ENCODE results near the gene BEST4. TPM values are rescaled to one million over a fixed set of nuclear protein-coding genes. Genes with fewer than 3 reads are reported as not detected.

BEST4 gene
- total and polyA plus RNA-seq, 2 of the 13 experiments (the other 11 are each of a cell fraction or from before 2014, with no cell fraction given), result 0.77 to 1.4 TPM

GRCh38 chr1:44807364-44808062, 19.5 kb upstream of the BEST4 start (continued):
- TF ChIP-seq, protein P1, sequence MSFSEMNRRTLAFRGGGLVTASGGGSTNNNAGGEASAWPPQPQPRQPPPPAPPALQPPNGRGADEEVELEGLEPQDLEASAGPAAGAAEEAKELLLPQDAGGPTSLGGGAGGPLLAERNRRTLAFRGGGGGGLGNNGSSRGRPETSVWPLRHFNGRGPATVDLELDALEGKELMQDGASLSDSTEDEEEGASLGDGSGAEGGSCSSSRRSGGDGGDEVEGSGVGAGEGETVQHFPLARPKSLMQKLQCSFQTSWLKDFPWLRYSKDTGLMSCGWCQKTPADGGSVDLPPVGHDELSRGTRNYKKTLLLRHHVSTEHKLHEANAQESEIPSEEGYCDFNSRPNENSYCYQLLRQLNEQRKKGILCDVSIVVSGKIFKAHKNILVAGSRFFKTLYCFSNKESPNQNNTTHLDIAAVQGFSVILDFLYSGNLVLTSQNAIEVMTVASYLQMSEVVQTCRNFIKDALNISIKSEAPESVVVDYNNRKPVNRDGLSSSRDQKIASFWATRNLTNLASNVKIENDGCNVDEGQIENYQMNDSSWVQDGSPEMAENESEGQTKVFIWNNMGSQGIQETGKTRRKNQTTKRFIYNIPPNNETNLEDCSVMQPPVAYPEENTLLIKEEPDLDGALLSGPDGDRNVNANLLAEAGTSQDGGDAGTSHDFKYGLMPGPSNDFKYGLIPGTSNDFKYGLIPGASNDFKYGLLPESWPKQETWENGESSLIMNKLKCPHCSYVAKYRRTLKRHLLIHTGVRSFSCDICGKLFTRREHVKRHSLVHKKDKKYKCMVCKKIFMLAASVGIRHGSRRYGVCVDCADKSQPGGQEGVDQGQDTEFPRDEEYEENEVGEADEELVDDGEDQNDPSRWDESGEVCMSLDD (CRISPR knock-in tag; IDR thresholded peaks at IDR 0.05; ENCODE audit: borderline replicate concordance), result no peak; the same call in 1 of the 2 replicates
- no peak for TF ChIP-seq FIP1L1 (IDR thresholded peaks at IDR 0.05; ENCODE audit: borderline replicate concordance, insufficient read depth, low read depth, low read length)
- TF ChIP-seq ZNF430 (CRISPR knock-in tag; IDR thresholded peaks at IDR 0.05), result peak; percentile 98
- TF ChIP-seq, protein P2, sequence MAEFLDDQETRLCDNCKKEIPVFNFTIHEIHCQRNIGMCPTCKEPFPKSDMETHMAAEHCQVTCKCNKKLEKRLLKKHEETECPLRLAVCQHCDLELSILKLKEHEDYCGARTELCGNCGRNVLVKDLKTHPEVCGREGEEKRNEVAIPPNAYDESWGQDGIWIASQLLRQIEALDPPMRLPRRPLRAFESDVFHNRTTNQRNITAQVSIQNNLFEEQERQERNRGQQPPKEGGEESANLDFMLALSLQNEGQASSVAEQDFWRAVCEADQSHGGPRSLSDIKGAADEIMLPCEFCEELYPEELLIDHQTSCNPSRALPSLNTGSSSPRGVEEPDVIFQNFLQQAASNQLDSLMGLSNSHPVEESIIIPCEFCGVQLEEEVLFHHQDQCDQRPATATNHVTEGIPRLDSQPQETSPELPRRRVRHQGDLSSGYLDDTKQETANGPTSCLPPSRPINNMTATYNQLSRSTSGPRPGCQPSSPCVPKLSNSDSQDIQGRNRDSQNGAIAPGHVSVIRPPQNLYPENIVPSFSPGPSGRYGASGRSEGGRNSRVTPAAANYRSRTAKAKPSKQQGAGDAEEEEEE (CRISPR knock-in tag; IDR thresholded peaks at IDR 0.05; ENCODE audit: borderline replicate concordance), result no peak
- peak; percentile 77; the same call in 1 of the 2 replicates for TF ChIP-seq ZBTB20 (CRISPR knock-in tag; IDR thresholded peaks at IDR 0.05; ENCODE audit: borderline replicate concordance, low read depth)
- TF ChIP-seq, protein P3, sequence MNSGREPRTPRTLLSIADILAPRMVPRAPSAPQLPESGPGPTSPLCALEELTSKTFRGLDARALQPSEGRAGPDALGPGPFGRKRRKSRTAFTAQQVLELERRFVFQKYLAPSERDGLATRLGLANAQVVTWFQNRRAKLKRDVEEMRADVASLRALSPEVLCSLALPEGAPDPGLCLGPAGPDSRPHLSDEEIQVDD (CRISPR knock-in tag; IDR thresholded peaks at IDR 0.05; ENCODE audit: borderline replicate concordance), result no peak
- peak; percentile 10; the same call in 1 of the 2 replicates for TF ChIP-seq SMAD3 (CRISPR knock-in tag; IDR thresholded peaks at IDR 0.05)
- TF ChIP-seq RFX3 (CRISPR knock-in tag; IDR thresholded peaks at IDR 0.05), result peak; percentile 86
- TF ChIP-seq SALL2 (CRISPR knock-in tag; IDR thresholded peaks at IDR 0.05), result peak; percentile 48; the same call in 1 of the 2 replicates
- TF ChIP-seq ASH2L (IDR thresholded peaks at IDR 0.05; ENCODE audit: insufficient read length, low read depth, low read length), result peak; percentile 89
- 0 out of 2 replicates have a peak, but pooled peaks have one; percentile 7 for TF ChIP-seq SMARCC2 (IDR thresholded peaks at IDR 0.05)
- no peak for TF ChIP-seq PHB2 (IDR thresholded peaks at IDR 0.05; ENCODE audit: partially characterized antibody)
- no peak for TF ChIP-seq MAF1 (CRISPR knock-in tag; IDR thresholded peaks at IDR 0.05; ENCODE audit: borderline replicate concordance)
- TF ChIP-seq TOPORS (CRISPR knock-in tag; IDR thresholded peaks at IDR 0.05), result 0 out of 2 replicates have a peak, but pooled peaks have one; percentile 59
- TF ChIP-seq CREBL2 (CRISPR knock-in tag; IDR thresholded peaks at IDR 0.05; ENCODE audit: borderline replicate concordance), result no peak
- TF ChIP-seq ZNF451 (CRISPR knock-in tag; IDR thresholded peaks at IDR 0.05), result no peak
- no peak for TF ChIP-seq MBD4 (IDR thresholded peaks at IDR 0.05; ENCODE audit: borderline replicate concordance, low read length)
- TF ChIP-seq ZNF564 (CRISPR knock-in tag; IDR thresholded peaks at IDR 0.05), result no peak; the same call in 1 of the 2 replicates
- TF ChIP-seq EP300 (IDR thresholded peaks at IDR 0.05; ENCODE audit: low read depth in 2 of 2, low read length in 2 of 2), result peak; percentile 71 to 92; a peak in 3 of 4 replicates
- TF ChIP-seq EP300 (CRISPR knock-in tag; IDR thresholded peaks at IDR 0.05; ENCODE audit: borderline replicate concordance), result peak; percentile 57; the same call in 1 of the 2 replicates
- no peak for TF ChIP-seq ZNF337 (CRISPR knock-in tag; IDR thresholded peaks at IDR 0.05; ENCODE audit: borderline replicate concordance, low read depth)
- TF ChIP-seq NR1H2 (CRISPR knock-in tag; IDR thresholded peaks at IDR 0.05; ENCODE audit: borderline replicate concordance, low read depth), result peak; percentile 47; the same call in 1 of the 2 replicates
- TF ChIP-seq SIX4 (CRISPR knock-in tag; IDR thresholded peaks at IDR 0.05), result no peak
- TF ChIP-seq NFE2L2 (IDR thresholded peaks at IDR 0.05; ENCODE audit: low read length), result 0 out of 2 replicates have a peak, but pooled peaks have one; percentile 15
- TF ChIP-seq MED1 (CRISPR knock-in tag; IDR thresholded peaks at IDR 0.05), result peak; percentile 85
- TF ChIP-seq RELA (CRISPR knock-in tag; IDR thresholded peaks at IDR 0.05), result peak; percentile 37

Data from HepG2 (cell line).